ENCODE results near the gene SETD4.

SETD4 gene

DNA sequence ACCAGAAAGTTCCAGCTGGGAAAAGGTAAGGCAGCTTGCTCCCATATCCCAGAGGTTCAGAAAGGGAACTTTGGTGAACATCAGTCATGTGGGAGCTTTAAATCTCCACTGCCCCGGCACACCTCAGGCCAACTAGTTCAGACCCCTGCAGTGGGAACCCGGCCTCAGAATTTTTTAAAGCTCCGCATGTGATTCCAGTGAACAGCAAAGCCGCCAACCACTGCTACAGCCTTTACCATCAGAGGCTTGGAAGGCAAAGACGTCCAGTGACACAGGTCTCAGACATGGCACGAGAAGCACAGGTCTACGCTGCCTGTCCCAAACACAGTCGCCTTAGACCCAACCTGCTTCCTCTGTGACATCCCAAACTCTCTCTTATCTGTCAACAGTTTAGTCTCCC lies 31.0 kb downstream of the SETD4 start:
- H3K27me3 ChIP-seq (ENCODE audit: control insufficient read depth, low read length), result peaks cover 2% of the 10 kb centered on the region; the same call in 1 of the 2 replicates
- H3K79me2 ChIP-seq (ENCODE audit: control insufficient read depth, low read length), result no peaks in the 10 kb centered on the region
- no peaks in the 10 kb centered on the region for H3K9me2 ChIP-seq (replicated peaks; ENCODE audit: control insufficient read depth, low read length)
- H3F3A ChIP-seq (ENCODE audit: control insufficient read depth, insufficient read depth), result no peaks in the 10 kb centered on the region
- no peak overlapping the region for H3K4me3 ChIP-seq (ENCODE audit: low read length)
- H3K27ac ChIP-seq (ENCODE audit: low read depth, low read length), result no peak overlapping the region
- no peaks in the 10 kb centered on the region for H3K9me3 ChIP-seq (ENCODE audit: control insufficient read depth, insufficient read depth, low read length)
- H3K36me3 ChIP-seq (ENCODE audit: control insufficient read depth, low read length), result no peaks in the 10 kb centered on the region
- TF ChIP-seq, protein P1, sequence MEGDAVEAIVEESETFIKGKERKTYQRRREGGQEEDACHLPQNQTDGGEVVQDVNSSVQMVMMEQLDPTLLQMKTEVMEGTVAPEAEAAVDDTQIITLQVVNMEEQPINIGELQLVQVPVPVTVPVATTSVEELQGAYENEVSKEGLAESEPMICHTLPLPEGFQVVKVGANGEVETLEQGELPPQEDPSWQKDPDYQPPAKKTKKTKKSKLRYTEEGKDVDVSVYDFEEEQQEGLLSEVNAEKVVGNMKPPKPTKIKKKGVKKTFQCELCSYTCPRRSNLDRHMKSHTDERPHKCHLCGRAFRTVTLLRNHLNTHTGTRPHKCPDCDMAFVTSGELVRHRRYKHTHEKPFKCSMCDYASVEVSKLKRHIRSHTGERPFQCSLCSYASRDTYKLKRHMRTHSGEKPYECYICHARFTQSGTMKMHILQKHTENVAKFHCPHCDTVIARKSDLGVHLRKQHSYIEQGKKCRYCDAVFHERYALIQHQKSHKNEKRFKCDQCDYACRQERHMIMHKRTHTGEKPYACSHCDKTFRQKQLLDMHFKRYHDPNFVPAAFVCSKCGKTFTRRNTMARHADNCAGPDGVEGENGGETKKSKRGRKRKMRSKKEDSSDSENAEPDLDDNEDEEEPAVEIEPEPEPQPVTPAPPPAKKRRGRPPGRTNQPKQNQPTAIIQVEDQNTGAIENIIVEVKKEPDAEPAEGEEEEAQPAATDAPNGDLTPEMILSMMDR (IDR thresholded peaks at IDR 0.05; ENCODE audit: low read depth, low read length, poor library complexity, severe bottlenecking), result no peak
- TF ChIP-seq EZH2phosphoT487 (IDR thresholded peaks at IDR 0.05; ENCODE audit: borderline replicate concordance, low read length), result no peak
- no peak overlapping the region for H3K4me2 ChIP-seq (ENCODE audit: low read length)
- H3K4me1 ChIP-seq (ENCODE audit: control insufficient read depth, low read length), result peaks cover 3% of the 10 kb centered on the region; the same call in 1 of the 2 replicates
- H4K20me1 ChIP-seq (ENCODE audit: control insufficient read depth, insufficient read depth, low read depth, low read length), result no peaks in the 10 kb centered on the region

DNA sequence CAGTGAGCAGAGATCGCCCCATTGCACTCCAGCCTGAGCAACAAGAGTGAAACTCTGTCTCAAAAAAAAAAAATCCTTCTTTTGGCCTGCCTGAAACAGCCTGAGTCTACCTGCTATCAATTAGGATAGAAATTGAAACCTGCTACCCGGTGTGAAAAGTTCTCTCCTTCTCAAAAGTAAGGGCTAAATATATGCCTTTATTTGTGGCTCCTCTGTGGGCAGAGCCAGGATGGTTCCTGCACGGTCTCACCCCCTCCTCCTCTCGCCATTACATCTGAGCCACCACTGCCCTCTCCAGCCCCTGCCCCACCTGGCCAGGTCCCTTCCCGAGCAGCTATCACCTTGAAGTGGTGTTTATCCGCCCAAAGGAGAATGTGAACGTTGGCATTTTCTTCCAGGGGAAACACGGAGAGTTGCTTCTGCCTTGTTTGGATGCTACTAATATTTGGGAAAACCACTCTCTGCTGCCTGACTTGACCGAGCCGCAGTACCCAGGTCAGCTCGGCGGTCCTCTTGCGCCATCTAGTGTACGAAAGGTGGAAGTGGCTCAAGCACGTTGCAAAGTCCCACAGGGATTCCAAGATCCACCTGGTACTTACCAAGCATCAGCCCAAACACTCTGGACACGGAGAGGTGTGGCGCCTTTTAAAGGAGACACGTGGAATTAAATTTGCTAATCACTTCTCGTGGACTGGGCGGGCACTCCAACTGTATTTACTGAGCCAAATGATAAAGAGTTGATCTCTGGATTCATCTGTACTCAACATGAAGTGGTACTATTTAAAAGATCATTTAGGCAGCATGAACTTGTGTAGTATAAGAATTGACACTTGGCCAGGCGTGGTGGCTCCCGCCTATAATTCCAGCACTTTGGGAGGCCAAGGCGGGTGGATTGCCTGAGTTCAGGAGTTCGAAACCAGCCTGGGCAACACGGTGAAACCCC lies 31.9 kb downstream of the SETD4 start:
- Histone ChIP-seq H3K36me3 (ENCODE audit: control insufficient read depth, low read length) (no peaks in the 10 kb centered on the region), H3K4me1 (ENCODE audit: control insufficient read depth, low read length) (peaks cover 3% of the 10 kb centered on the region; the same call in 1 of the 2 replicates), H3K27me3 (ENCODE audit: control insufficient read depth, low read length) (peaks cover 2% of the 10 kb centered on the region; the same call in 1 of the 2 replicates), H3K9me3 (ENCODE audit: control insufficient read depth, insufficient read depth, low read length) (no peaks in the 10 kb centered on the region), H3K4me2 (ENCODE audit: low read length) (no peak overlapping the region), H3K27ac (ENCODE audit: low read depth, low read length) (no peak overlapping the region), H3K9me2 (replicated peaks; ENCODE audit: control insufficient read depth, low read length) (no peaks in the 10 kb centered on the region), H3K79me2 (ENCODE audit: control insufficient read depth, low read length) (no peaks in the 10 kb centered on the region), H3K4me3 (ENCODE audit: low read length) (no peak overlapping the region), H4K20me1 (ENCODE audit: control insufficient read depth, insufficient read depth, low read depth, low read length) (no peaks in the 10 kb centered on the region), H3F3A (ENCODE audit: control insufficient read depth, insufficient read depth) (no peaks in the 10 kb centered on the region)
- TF ChIP-seq EZH2phosphoT487 (IDR thresholded peaks at IDR 0.05; ENCODE audit: borderline replicate concordance, low read length), result no peak
- TF ChIP-seq, protein P1 (IDR thresholded peaks at IDR 0.05; ENCODE audit: low read depth, low read length, poor library complexity, severe bottlenecking), result peak; percentile 97

DNA sequence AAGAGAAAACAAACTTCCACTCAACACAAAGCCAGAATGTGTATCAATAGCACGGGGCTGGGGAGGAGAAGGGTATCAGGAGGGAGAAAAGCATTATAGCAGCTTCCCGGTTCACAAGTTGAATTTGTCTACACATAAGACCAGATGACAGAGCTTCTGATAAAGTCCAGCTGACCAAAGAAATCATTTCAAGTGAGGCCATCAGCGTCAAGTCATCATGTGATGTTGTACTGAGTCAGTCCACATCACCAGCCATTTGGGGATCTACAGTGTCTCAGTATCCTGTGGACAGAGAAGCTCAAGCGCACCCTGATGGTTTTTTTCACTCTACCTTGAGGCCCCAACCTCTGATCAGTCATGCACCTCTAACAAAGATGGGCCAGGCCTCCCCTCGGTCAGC lies 33.0 kb downstream of the SETD4 start:
- Histone ChIP-seq H3K79me2 (ENCODE audit: control insufficient read depth, low read length) (no peaks in the 10 kb centered on the region), H3K4me2 (ENCODE audit: low read length) (no peak overlapping the region), H3F3A (ENCODE audit: control insufficient read depth, insufficient read depth) (no peaks in the 10 kb centered on the region), H3K9me2 (replicated peaks; ENCODE audit: control insufficient read depth, low read length) (no peaks in the 10 kb centered on the region), H3K27me3 (ENCODE audit: control insufficient read depth, low read length) (peaks cover 2% of the 10 kb centered on the region; the same call in 1 of the 2 replicates), H3K9me3 (ENCODE audit: control insufficient read depth, insufficient read depth, low read length) (no peaks in the 10 kb centered on the region), H4K20me1 (ENCODE audit: control insufficient read depth, insufficient read depth, low read depth, low read length) (no peaks in the 10 kb centered on the region), H3K4me1 (ENCODE audit: control insufficient read depth, low read length) (peaks cover 3% of the 10 kb centered on the region; the same call in 1 of the 2 replicates), H3K27ac (ENCODE audit: low read depth, low read length) (no peak overlapping the region), H3K36me3 (ENCODE audit: control insufficient read depth, low read length) (no peaks in the 10 kb centered on the region), H3K4me3 (ENCODE audit: low read length) (no peak overlapping the region)
- TF ChIP-seq, protein P1 (IDR thresholded peaks at IDR 0.05; ENCODE audit: low read depth, low read length, poor library complexity, severe bottlenecking), result no peak
- no peak for TF ChIP-seq EZH2phosphoT487 (IDR thresholded peaks at IDR 0.05; ENCODE audit: borderline replicate concordance, low read length)
